Loucy (cell line): ENCODE measurements around the gene ERMAP.

Experiments used
- EZH2phosphoT487 ChIP-seq: fragments of 200-600 bp; IDR thresholded peaks from 2 replicates; pipeline ENCODE4 v1.6.1; 2018; ENCODE audit warnings: antibody characterized with exemption, mild to moderate bottlenecking, moderate library complexity, borderline replicate concordance
- TF ChIP-seq, protein P1 (sequence below): fragments of 200-600 bp; sonication (generic); conservative IDR thresholded peaks from 2 replicates; pipeline ENCODE4 v1.5.1; 2014; ENCODE audit warnings: mild to moderate bottlenecking, antibody characterized with exemption, low read length

- TF ChIP-seq, protein P1, sequence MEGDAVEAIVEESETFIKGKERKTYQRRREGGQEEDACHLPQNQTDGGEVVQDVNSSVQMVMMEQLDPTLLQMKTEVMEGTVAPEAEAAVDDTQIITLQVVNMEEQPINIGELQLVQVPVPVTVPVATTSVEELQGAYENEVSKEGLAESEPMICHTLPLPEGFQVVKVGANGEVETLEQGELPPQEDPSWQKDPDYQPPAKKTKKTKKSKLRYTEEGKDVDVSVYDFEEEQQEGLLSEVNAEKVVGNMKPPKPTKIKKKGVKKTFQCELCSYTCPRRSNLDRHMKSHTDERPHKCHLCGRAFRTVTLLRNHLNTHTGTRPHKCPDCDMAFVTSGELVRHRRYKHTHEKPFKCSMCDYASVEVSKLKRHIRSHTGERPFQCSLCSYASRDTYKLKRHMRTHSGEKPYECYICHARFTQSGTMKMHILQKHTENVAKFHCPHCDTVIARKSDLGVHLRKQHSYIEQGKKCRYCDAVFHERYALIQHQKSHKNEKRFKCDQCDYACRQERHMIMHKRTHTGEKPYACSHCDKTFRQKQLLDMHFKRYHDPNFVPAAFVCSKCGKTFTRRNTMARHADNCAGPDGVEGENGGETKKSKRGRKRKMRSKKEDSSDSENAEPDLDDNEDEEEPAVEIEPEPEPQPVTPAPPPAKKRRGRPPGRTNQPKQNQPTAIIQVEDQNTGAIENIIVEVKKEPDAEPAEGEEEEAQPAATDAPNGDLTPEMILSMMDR, result no peak
- TF ChIP-seq EZH2phosphoT487, result no peak
Measured at GRCh38 chr1:42793824-42794223, 23.1 kb upstream of the ERMAP start.
